Calu3 (cell line): ENCODE results near the gene TRAF4. TPM values are rescaled to one million over a fixed set of nuclear protein-coding genes. Genes with fewer than 3 reads are reported as not detected.

Experiments
- BruUV-seq: library from RNA; stranded (reverse); fragments of 400-500 nt; replicated peaks from 2 replicates; lab custom pipeline; 2021; lab: Mats Ljungman, UMichigan
- CTCF ChIA-PET: fragments of 300-600 bp; sonication (Branson Sonifier 250); formaldehyde crosslinking; loops from one replicate; lab custom pipeline; 2022; ENCODE audit warnings: antibody characterized with exemption; lab: Charles Lee
- DNase-seq: peaks from one replicate; pipeline ENCODE4 v3.0.0; 2022
- H3K27ac Mint-ChIP-seq: one replicate; pipeline ENCODE4 v1.8.0; 2022; ENCODE audit warnings: mixed read lengths; ENCODE audit not compliant: unreplicated experiment
- H3K27me3 Mint-ChIP-seq: one replicate; pipeline ENCODE4 v1.8.0; 2022; ENCODE audit warnings: mixed read lengths; ENCODE audit not compliant: unreplicated experiment
- H3K36me3 Mint-ChIP-seq: one replicate; pipeline ENCODE4 v1.8.0; 2022; ENCODE audit warnings: mild to moderate bottlenecking, moderate library complexity, mixed read lengths; ENCODE audit not compliant: insufficient read depth, unreplicated experiment
- H3K4me1 Mint-ChIP-seq: one replicate; pipeline ENCODE4 v1.8.0; 2022; ENCODE audit warnings: mild to moderate bottlenecking, low read depth, mixed read lengths; ENCODE audit not compliant: unreplicated experiment
- H3K4me3 Mint-ChIP-seq: one replicate; pipeline ENCODE4 v1.8.0; 2022; ENCODE audit warnings: mild to moderate bottlenecking, low read depth, moderate library complexity, mixed read lengths; ENCODE audit not compliant: unreplicated experiment
- H3K9me3 Mint-ChIP-seq: one replicate; pipeline ENCODE4 v1.8.0; 2022; ENCODE audit warnings: low read depth, mixed read lengths; ENCODE audit not compliant: unreplicated experiment
- intact Hi-C: fragments of 100-400 bp; cut with micrococcal nuclease; formaldehyde crosslinking; loops from one replicate; pipeline ENCODE4 v1.10.0; 2022; ENCODE audit not compliant: unreplicated experiment
- total RNA-seq: library from RNA; stranded (reverse); gene quantifications from 2 replicates; pipeline ENCODE4 v1.2.3, GENCODE V29; 2022
- TF ChIP-seq, protein P1 (sequence below): fragments of 200-600 bp; IDR thresholded peaks from one replicate; pipeline ENCODE4 v1.8.0; 2022; ENCODE audit warnings: antibody characterized with exemption; ENCODE audit not compliant: unreplicated experiment

The TRAF4 gene
- total RNA-seq, 1 experiment from 2014 or later, result 201 TPM

DNA sequence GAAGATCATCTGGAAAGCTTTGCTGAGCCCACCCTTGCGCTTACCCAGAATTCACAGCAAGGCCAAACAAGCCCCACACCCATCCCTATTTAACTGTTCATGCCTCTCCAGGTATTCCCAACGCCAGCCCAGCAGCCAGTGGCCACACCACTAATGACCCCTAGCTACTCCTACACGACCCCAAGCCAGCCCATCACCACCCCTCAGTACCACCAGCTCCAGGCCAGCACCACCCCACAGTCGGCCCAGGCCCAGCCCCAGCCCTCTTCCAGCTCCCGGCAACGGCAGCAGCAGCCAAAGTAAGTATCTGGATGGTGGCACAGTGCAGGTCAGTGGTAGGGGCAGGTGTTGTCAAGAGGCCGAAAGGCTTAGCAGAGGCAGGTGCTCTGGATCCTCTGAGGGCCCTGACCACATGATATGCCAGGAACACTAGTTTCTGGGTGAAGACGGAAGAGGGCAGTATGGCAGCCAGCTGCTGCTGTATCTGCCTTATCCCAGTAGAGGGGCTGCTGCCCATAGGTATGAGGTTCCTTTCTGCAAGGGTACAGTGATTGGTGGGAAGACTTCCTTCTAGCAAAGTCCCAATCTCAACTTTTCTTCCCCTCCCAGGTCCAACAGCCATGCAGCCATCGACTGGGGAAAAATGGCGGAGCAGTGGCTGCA lies 42.9 kb upstream of the TRAF4 start:
- Mint-ChIP-seq H3K27ac (no peak overlapping the region), H3K27me3 (no peaks in the 10 kb centered on the region), H3K4me1 (peaks cover 18% of the 10 kb centered on the region), H3K36me3 (peaks cover 66% of the 10 kb centered on the region), H3K9me3 (no peaks in the 10 kb centered on the region), H3K4me3 (no peak overlapping the region)
- CTCF ChIA-PET, result no interaction called here
- DNase-seq, result no peak
- intact Hi-C loops, result no loop called here
- TF ChIP-seq, protein P1, sequence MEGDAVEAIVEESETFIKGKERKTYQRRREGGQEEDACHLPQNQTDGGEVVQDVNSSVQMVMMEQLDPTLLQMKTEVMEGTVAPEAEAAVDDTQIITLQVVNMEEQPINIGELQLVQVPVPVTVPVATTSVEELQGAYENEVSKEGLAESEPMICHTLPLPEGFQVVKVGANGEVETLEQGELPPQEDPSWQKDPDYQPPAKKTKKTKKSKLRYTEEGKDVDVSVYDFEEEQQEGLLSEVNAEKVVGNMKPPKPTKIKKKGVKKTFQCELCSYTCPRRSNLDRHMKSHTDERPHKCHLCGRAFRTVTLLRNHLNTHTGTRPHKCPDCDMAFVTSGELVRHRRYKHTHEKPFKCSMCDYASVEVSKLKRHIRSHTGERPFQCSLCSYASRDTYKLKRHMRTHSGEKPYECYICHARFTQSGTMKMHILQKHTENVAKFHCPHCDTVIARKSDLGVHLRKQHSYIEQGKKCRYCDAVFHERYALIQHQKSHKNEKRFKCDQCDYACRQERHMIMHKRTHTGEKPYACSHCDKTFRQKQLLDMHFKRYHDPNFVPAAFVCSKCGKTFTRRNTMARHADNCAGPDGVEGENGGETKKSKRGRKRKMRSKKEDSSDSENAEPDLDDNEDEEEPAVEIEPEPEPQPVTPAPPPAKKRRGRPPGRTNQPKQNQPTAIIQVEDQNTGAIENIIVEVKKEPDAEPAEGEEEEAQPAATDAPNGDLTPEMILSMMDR, result no peak
- BruUV-seq, result no TSS peak

DNA sequence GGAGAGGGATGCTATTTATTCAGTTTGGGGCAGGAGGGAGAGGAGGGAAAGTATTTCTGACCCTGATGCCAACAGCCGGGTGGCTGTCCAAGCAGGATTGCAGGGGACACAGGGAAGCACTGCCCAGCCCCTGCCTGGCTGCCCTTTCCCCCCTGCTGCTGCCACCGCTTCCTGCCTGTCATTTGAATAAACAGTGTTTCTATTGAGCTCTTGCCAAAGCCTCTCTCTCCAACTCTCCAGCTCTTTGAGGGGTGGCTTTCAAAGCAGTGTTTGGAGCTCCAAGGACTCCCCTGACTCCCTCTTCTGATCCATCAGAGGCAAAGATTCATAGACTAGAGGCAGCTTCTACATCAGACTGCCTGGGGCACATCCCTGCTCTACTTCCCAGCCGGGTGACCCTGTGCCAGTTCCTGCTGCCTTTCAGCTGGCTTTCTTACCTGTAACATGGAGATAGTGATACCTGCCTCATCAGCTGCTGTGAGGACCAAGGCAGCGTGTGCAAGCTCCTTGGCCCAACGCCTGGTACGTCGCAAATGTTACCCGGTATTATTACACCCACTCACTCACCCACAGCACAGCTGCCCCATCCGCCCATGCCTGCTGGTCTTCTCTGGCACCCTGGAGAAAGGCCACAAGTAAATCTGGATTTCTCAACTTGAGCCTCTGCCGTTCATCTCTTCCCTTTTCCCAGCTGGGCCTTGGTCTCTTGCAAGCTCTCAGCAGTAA lies 41.6 kb upstream of the TRAF4 start:
- peaks cover 58% of the 10 kb centered on the region for H3K36me3 Mint-ChIP-seq
- TF ChIP-seq, protein P1, result no peak
- no TSS peak for BruUV-seq
- no peak for DNase-seq
- H3K4me3 Mint-ChIP-seq, result no peak overlapping the region
- H3K27ac Mint-ChIP-seq, result no peak overlapping the region
- no peaks in the 10 kb centered on the region for H3K27me3 Mint-ChIP-seq
- CTCF ChIA-PET, result interaction anchor here (0.6 kb wide), 1 partner anchor 51 kb away, joined by 8 read pairs; no protein-coding TSS in a partner anchor
- intact Hi-C loops, result no loop called here
- H3K9me3 Mint-ChIP-seq, result no peaks in the 10 kb centered on the region
- H3K4me1 Mint-ChIP-seq, result peaks cover 18% of the 10 kb centered on the region

DNA sequence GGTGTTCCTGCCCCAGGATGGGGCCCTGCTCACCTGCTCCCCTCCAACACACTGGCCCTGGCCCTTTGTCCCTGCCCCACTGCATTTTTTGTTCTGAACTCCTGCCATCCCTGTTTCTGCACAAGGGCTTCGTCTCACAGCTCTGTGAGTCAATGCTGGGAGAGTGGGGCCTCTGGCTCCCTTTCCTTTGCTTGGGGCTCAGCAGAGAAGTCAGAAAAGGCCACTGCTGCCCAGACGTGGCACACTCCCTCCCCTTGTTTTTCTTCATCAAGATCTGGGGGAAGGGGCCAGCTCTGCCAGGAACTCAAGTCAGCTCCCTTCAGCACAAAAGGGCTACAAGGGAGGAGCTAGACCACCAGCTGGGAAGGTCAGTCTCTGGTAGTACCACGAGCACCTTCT lies 41.1 kb upstream of the TRAF4 start:
- no peak overlapping the region for H3K27ac Mint-ChIP-seq
- no TSS peak for BruUV-seq
- intact Hi-C loops, result no loop called here
- no peaks in the 10 kb centered on the region for H3K27me3 Mint-ChIP-seq
- peaks cover 58% of the 10 kb centered on the region for H3K36me3 Mint-ChIP-seq
- CTCF ChIA-PET, result interaction anchor here (0.6 kb wide), 1 partner anchor 52 kb away, joined by 8 read pairs; no protein-coding TSS in a partner anchor
- no peak overlapping the region for H3K4me3 Mint-ChIP-seq
- peaks cover 14% of the 10 kb centered on the region for H3K4me1 Mint-ChIP-seq
- TF ChIP-seq, protein P1, result no peak
- no peak for DNase-seq
- H3K9me3 Mint-ChIP-seq, result no peaks in the 10 kb centered on the region

DNA sequence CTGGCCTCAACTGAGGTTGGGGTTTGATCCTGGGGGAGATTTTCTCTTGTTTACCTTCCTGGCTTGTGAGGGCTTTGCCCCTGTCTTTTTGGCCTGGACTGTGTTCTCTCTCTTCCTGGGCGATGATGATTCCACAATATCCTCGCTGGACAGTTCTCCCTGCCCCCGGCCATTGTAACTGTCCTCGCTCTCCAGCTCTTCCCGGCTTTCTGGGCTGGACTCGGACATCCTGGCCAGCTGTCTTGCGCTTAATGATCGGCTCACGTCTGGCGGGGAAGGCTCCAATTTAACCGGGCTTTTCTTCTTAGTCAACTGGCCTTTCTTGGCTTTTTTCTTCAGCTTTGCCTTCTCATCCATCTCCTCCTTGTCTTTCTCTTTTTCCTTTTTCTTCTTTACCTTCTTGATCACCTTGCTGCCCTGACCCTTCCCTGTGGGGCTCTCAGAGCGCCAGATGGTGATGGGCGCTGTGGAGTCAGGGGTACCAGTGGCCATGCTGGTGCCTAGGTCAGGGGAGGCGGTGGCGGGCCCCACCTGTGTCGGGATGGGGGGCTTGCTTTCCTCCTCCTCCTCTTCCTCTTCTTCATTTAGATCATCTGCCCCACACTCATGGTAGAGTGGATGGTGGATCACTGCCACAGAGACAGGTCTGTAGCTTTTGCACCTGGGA lies 40.1 kb upstream of the TRAF4 start:
- CTCF ChIA-PET, result no interaction called here
- H3K4me3 Mint-ChIP-seq, result no peak overlapping the region
- TF ChIP-seq, protein P1, result no peak

More for the DNA sequence above, 40.1 kb upstream of the TRAF4 start:
- no peaks in the 10 kb centered on the region for H3K27me3 Mint-ChIP-seq
- no peak overlapping the region for H3K27ac Mint-ChIP-seq
- no peak for DNase-seq
- peaks cover 5% of the 10 kb centered on the region for H3K4me1 Mint-ChIP-seq
- H3K36me3 Mint-ChIP-seq, result peaks cover 53% of the 10 kb centered on the region
- intact Hi-C loops, result no loop called here
- H3K9me3 Mint-ChIP-seq, result no peaks in the 10 kb centered on the region
- no TSS peak for BruUV-seq
